Activated CD4-positive, alpha-beta T cell treated with anti-CD3 and anti-CD28 coated beads, Interleukin-2, Interleukin-4, amounts not matched to agents 100 ng/mL and 50 ng/mL, durations not matched to agents 16 hours and 8 hours (primary cell): ENCODE results near the gene GUCD1.
A peak's percentile ranks its signal among the peaks of the same experiment; 100 is the strongest.
"Not testable (repeated sequence)": the region's sequence is repeated elsewhere in the genome, so short reads cannot be mapped to it uniquely, and the experiment has no call there.

Experiments
- DNase-seq: peaks from one replicate; pipeline ENCODE4 v3.0.0-alpha.2; 2020; ENCODE audit warnings: low spot score

Gene GUCD1

GRCh38 chr22:24565077-24565476 is 10.1 kb upstream of the GUCD1 start:
- no peak for DNase-seq

- no peak for DNase-seq
Observed at GRCh38 chr22:24564376-24565058, 9.6 kb upstream of the GUCD1 start.

- no peak for DNase-seq
Observed at GRCh38 chr22:24563246-24563645, 8.3 kb upstream of the GUCD1 start.

- DNase-seq = no peak
Observed at GRCh38 chr22:24559471-24559870, 4.5 kb upstream of the GUCD1 start.

GRCh38 chr22:24555165-24556039 is 464 bp upstream of the GUCD1 start, which contains the start of gene SNRPD3:
Gene SNRPD3, plus strand, starts transcription at chr22:24555999. Its CDS starts 1,676 bp downstream, at chr22:24557675.
- DNase-seq = peak; percentile 100

GRCh38 chr22:24553597-24554312 is 1.2 kb downstream of the GUCD1 start:
- no peak for DNase-seq

- DNase-seq = not testable (repeated sequence)
Observed at GRCh38 chr22:24552503-24553286, 2.2 kb downstream of the GUCD1 start.

- no peak for DNase-seq
Observed at GRCh38 chr22:24550902-24551435, 4.0 kb downstream of the GUCD1 start.

- no peak for DNase-seq
Observed at GRCh38 chr22:24550028-24550901, 4.7 kb downstream of the GUCD1 start.

- DNase-seq = no peak
Observed at GRCh38 chr22:24548812-24549211, 6.1 kb downstream of the GUCD1 start.

GRCh38 chr22:24543679-24544243 is 11.2 kb downstream of the GUCD1 start:
- no peak for DNase-seq

GRCh38 chr22:24543185-24543601 is 11.7 kb downstream of the GUCD1 start:
- DNase-seq = no peak

- DNase-seq = no peak
Observed at GRCh38 chr22:24542641-24543040, 12.3 kb downstream of the GUCD1 start.

- DNase-seq = no peak
Observed at GRCh38 chr22:24541681-24542515, 13.0 kb downstream of the GUCD1 start.

- DNase-seq = no peak
Observed at GRCh38 chr22:24540470-24540869, 14.5 kb downstream of the GUCD1 start.

GRCh38 chr22:24536089-24536488 is 18.8 kb downstream of the GUCD1 start:
- no peak for DNase-seq

GRCh38 chr22:24535348-24535747 is 19.6 kb downstream of the GUCD1 start:
- DNase-seq = no peak

- no peak for DNase-seq
Observed at GRCh38 chr22:24532075-24532474, 22.9 kb downstream of the GUCD1 start.

- not testable (repeated sequence) for DNase-seq
Observed at GRCh38 chr22:24530968-24531367, 24.0 kb downstream of the GUCD1 start.
